Breast epithelium (tissue), 3 donors: ENCODE data around the gene GRM4.

Experiments used
- CTCF ChIP-seq, 3 donors: fragments of 450-650 bp; IDR thresholded peaks; one replicate each; pipeline ENCODE4 v1.5.1; 2016 to 2017; ENCODE audit warnings: antibody characterized with exemption in 3 of 3, mild to moderate bottlenecking in 3 of 3, moderate library complexity in 3 of 3
- POLR2A ChIP-seq: fragments of 450-650 bp; IDR thresholded peaks from one replicate; pipeline ENCODE4 v1.6.1; 2016; ENCODE audit warnings: antibody characterized with exemption, mild to moderate bottlenecking, moderate library complexity

- TF ChIP-seq POLR2A = no peak
- no peak for TF ChIP-seq CTCF (IDR thresholded peaks at IDR 0.05)
Observed at GRCh38 chr6:34179106-34179720, 33.3 kb upstream of the GRM4 start.
